ENCODE results near the gene COL6A6.

DNA sequence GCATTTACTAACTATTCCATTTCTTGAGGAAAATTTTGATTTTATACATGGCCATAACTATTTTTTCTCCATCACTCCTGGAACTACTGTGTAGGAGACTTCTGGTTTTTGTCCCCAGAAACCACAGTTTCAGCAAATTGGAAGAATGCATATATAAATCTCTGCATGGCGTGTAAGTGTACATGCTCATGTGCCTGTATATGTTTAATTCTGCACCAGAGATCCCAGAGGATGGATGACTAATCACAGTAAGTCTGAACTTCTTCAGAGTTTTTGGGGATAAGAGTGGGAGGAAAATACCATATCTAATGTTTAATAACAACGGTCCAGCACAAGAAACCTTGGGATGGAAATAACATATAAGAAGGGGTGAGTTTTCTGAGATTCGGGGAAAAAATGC lies 10.9 kb upstream of the COL6A6 start:
- TF ChIP-seq, protein P1, sequence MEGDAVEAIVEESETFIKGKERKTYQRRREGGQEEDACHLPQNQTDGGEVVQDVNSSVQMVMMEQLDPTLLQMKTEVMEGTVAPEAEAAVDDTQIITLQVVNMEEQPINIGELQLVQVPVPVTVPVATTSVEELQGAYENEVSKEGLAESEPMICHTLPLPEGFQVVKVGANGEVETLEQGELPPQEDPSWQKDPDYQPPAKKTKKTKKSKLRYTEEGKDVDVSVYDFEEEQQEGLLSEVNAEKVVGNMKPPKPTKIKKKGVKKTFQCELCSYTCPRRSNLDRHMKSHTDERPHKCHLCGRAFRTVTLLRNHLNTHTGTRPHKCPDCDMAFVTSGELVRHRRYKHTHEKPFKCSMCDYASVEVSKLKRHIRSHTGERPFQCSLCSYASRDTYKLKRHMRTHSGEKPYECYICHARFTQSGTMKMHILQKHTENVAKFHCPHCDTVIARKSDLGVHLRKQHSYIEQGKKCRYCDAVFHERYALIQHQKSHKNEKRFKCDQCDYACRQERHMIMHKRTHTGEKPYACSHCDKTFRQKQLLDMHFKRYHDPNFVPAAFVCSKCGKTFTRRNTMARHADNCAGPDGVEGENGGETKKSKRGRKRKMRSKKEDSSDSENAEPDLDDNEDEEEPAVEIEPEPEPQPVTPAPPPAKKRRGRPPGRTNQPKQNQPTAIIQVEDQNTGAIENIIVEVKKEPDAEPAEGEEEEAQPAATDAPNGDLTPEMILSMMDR (IDR thresholded peaks at IDR 0.05) = no peak
- TF ChIP-seq, protein P2, sequence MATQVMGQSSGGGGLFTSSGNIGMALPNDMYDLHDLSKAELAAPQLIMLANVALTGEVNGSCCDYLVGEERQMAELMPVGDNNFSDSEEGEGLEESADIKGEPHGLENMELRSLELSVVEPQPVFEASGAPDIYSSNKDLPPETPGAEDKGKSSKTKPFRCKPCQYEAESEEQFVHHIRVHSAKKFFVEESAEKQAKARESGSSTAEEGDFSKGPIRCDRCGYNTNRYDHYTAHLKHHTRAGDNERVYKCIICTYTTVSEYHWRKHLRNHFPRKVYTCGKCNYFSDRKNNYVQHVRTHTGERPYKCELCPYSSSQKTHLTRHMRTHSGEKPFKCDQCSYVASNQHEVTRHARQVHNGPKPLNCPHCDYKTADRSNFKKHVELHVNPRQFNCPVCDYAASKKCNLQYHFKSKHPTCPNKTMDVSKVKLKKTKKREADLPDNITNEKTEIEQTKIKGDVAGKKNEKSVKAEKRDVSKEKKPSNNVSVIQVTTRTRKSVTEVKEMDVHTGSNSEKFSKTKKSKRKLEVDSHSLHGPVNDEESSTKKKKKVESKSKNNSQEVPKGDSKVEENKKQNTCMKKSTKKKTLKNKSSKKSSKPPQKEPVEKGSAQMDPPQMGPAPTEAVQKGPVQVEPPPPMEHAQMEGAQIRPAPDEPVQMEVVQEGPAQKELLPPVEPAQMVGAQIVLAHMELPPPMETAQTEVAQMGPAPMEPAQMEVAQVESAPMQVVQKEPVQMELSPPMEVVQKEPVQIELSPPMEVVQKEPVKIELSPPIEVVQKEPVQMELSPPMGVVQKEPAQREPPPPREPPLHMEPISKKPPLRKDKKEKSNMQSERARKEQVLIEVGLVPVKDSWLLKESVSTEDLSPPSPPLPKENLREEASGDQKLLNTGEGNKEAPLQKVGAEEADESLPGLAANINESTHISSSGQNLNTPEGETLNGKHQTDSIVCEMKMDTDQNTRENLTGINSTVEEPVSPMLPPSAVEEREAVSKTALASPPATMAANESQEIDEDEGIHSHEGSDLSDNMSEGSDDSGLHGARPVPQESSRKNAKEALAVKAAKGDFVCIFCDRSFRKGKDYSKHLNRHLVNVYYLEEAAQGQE (IDR thresholded peaks at IDR 0.05; ENCODE audit: insufficient read depth in 1 of 2, low read depth in 2 of 2, low read length in 1 of 2) = no peak
- TF ChIP-seq SIN3A (IDR thresholded peaks at IDR 0.05; ENCODE audit: borderline replicate concordance, insufficient read depth, low read depth, low read length) = no peak
